Measurements from ENCODE around the gene OSBPL6.
"Not testable (repeated sequence)": the region's sequence is repeated elsewhere in the genome, so short reads cannot be mapped to it uniquely, and the experiment has no call there.

The OSBPL6 gene

GRCh38 chr2:178197791-178198190 is 3.5 kb downstream of the OSBPL6 start:
- TF ChIP-seq CTCF (IDR thresholded peaks at IDR 0.05; ENCODE audit: borderline replicate concordance, insufficient read depth, low read depth, low read length): no peak
- no peak overlapping the region for H3K4me3 ChIP-seq (ENCODE audit: low read depth, low read length)

- H3K4me3 ChIP-seq (ENCODE audit: low read depth, low read length): not testable (repeated sequence)
Observed at GRCh38 chr2:178198441-178198840, 4.1 kb downstream of the OSBPL6 start.

- TF ChIP-seq CTCF (IDR thresholded peaks at IDR 0.05; ENCODE audit: borderline replicate concordance, insufficient read depth, low read depth, low read length): no peak
- no peak overlapping the region for H3K4me3 ChIP-seq (ENCODE audit: low read depth, low read length)
Observed at GRCh38 chr2:178199334-178199733, 5.0 kb downstream of the OSBPL6 start.

- no peak overlapping the region for H3K4me3 ChIP-seq (ENCODE audit: low read depth, low read length)
- no peak for TF ChIP-seq CTCF (IDR thresholded peaks at IDR 0.05; ENCODE audit: borderline replicate concordance, insufficient read depth, low read depth, low read length)
Observed at GRCh38 chr2:178200331-178200730, 6.0 kb downstream of the OSBPL6 start.

- H3K4me3 ChIP-seq (ENCODE audit: low read depth, low read length): no peak overlapping the region
- no peak for TF ChIP-seq CTCF (IDR thresholded peaks at IDR 0.05; ENCODE audit: borderline replicate concordance, insufficient read depth, low read depth, low read length)
Observed at GRCh38 chr2:178202927-178203326, 8.6 kb downstream of the OSBPL6 start.

GRCh38 chr2:178204977-178205376 is 10.7 kb downstream of the OSBPL6 start:
- no peak for TF ChIP-seq CTCF (IDR thresholded peaks at IDR 0.05; ENCODE audit: borderline replicate concordance, insufficient read depth, low read depth, low read length)
- no peak overlapping the region for H3K4me3 ChIP-seq (ENCODE audit: low read depth, low read length)

GRCh38 chr2:178205853-178206521 is 11.7 kb downstream of the OSBPL6 start:
- no peak for TF ChIP-seq CTCF (IDR thresholded peaks at IDR 0.05; ENCODE audit: borderline replicate concordance, insufficient read depth, low read depth, low read length)
- H3K4me3 ChIP-seq (ENCODE audit: low read depth, low read length): no peak overlapping the region
